HPDE6-E6E7 (cell line): ENCODE measurements around the gene MSX2.
"Not testable (repeated sequence)": the region's sequence is repeated elsewhere in the genome, so short reads cannot be mapped to it uniquely, and the experiment has no call there.

Experiments
- DNase-seq: peaks from one replicate; pipeline ENCODE4 v3.0.0; 2011; ENCODE audit warnings: missing footprints; ENCODE audit errors: extremely low spot score

MSX2 gene

DNA sequence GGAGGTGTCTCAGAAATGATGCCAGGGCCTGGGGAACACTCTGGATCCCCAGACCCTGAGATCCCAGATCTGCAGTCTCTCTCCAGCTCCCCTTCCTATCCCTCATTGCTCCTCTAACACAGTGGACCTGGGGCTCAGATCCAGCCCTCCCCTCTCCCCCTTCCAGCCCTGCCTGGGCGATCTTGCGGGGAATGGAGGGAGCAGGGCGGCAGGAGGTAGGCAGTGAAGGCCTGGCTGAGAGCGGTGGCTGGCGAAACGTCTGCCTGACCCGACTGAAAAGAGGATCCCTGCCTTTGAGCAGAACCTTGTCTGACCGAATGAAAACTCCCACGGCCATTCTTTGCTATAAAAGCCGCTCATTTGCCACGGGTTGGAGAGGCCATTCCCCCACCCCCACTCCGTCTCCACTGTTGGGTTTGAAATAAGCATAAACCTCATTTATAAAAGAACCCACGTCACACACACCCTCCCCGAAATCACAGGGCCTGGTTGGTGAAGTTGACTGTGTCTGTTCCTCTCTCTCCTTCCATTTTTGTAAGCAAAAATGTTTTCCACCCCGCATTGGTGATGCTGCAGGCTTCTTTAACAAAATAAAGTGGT is 8.8 kb downstream of the MSX2 start:
- no peak for DNase-seq

DNA sequence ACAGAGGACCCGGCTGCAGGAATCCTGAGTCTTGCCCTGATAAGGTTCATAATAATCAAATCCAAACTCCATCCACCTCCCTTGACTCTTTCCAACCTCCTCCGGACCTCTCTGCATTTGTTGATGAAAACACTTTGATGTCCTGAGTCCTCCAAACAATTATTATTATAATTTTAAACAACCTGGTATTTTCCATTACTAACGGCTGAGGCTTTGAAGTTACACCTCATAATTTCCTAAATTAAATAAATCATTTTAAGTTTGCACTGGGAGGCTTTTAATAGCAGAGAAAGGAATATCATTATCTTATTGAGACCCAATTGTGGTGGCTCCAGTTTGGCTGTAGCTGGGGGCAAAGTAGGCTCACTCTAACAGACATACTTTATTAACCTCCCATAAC is 9.5 kb downstream of the MSX2 start:
- DNase-seq, result no peak

DNA sequence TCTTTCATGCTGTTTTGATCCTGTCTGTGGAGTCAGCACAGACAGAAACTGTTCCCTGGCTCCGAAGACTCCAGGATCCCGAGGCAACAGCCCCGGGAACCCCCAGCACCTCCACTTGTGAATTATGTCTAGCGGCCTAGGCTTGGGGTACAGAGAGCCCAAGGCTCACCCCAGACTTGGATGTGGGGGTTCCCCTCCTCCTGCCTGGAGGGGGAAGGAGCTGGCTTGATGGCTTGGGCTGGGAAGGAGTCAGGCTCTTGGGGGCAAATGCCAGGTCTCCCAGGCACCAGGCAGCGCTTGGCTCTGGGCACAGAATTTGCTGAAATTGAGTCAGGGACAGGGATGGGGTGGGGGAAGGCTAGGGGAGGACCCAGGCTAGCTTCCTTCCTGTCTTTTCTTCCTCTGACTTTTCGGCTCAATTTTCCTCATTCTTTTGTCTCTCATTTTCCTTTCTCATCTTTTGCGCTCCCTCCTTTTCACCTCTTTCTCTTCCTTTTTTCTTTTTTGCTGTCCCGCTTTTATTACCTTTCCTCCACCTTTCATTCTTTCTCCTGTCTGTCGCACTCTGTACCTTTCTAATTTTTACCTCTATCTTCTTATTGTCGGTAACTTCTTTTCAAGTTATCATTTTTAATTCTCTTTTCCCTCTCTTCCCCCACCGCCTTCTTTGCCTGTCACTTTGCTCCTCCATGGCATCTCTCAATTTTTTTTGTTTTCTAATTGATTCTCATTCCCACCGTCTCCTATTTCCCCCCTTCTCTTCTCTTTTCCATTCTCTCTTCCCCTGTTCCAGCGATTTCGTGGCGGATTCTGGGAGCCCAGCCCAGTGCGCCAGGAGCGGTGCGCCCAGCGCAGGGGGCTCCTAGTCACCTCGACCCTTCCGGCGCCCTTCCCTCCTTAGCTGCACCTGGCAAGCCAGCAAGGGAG is 10.5 kb downstream of the MSX2 start:
- no peak for DNase-seq

DNA sequence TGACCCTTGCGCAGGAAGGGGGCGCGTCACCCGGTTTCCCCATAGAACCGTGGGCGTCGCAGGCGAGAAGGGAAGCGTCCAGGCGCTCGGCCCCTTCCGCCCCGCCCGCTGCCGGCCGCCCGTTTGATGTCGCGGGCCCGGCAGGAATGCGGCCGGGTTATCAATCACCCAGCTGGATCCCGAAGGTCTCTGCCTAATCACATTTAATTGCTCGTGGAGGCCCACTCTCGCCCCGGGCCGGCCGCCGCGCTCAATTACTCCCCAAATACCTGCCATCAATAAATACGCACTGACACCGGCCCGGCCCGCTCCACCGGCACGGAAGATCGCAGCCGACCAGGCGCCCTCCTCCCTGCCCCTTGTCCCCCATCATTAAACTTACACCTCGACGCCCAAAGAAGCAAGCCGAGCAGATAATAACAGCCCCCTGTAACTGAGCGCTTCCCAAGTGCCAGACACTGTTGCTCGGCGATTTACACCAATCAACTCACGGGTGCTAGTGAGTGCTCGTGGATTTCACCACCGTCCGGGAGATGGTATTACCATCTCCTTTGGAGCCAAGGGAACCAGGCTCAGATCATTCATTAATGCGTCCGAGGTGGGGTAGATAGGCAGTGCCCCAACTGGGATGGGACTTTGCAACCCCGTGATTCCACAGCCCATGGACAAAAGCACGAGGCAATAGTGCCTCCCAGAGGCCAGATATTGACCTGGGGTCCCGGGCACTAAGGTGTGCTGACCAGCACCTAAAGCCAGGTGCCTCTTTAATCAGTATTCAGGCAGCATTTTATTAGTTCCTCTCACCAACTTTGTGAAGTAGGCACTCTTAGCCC is 11.3 kb downstream of the MSX2 start:
- no peak for DNase-seq

DNA sequence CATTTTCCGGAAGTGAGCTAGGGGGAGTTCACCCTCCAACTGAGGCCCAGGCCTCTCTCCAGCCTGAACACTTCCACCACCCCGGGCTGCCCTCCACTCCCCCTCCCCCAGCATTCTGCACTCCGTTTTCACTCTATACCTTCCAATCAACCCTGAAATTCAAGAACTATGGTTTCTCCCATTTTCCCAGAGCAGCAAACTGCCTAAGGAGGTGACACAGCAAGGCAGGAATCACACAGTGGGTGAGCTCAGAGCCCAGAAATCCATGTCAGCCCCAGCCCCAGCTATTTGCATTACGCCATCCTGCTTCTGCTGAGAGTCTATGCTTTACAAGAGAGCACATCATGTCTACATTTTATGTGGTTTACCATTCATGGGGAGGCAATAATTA is 11.9 kb downstream of the MSX2 start:
- DNase-seq, result no peak

DNA sequence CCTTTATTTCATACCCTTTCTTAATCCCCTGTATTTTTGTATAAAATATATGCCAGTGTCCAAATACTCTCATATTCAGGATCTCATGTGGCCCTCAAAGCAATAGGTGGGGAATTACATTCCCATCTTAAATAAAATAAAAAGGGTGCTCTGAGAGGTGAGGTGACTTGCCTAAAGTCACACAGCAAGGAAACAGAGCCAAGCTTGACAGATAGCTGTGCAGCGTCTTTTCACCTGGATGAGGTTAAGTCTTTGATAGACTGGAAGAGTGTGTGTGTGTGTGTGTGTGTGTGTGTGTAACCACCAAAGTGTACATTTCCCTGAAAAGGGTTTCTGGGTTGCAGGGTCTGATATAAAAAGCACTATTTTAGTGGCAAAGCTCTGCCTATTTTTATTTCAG is 12.4 kb downstream of the MSX2 start:
- DNase-seq, result no peak

DNA sequence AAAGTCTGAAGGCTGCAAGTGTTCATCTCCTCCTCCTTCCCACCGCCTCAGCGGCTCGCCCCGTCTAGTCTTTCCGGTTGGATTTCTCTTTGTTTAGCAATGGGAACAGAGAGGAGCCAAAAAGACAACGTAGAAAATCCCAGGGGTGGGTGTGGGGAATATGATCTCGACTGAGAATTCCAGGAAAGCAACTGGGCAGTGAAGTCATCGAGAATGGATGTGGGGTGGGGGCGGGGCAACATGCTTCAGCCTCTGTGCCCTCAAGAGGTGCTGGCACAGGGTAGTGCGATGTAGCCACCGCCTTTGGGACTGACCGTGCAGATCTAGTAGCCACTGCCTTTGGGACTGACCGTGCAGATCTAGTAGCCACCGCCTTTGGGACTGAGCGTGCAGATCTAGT is 12.9 kb downstream of the MSX2 start:
- DNase-seq, result no peak

DNA sequence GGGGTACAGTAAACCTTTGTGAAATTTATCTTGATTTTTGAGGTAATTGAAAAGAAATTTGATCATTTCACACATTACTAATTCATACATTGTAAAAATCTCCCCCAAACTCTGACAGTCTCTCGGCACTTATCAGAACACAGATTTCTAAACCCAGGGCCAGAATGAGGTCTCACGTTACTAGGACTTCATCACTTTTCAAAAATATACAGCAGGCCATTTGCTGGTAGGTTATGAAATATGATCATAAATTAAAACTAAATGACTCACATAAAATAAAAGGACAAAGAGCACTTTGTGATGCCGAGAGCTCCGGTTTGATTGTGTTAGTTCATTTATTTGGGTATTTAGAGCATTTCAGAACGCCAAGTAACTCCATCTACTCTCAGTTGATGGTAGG is 17.0 kb downstream of the MSX2 start:
- DNase-seq, result no peak

DNA sequence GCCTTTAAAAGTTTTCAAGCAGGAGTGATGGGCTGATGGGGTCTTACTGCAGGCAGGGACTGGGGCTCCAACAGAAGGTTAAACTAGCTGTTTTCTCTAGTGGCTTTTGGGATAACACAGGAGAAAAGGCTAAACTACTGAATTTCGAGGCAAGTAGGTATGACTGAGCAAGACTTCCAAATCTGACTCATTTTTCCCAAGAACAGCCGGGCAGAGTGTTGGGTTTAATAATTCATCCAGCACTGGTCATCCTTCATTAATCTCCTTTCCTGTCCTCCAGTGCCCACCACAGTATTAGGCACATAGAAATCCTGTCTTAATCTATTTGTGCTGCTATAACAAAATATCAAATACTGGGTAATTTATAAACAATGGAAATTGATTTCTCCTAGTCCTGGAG is 20.5 kb downstream of the MSX2 start:
- DNase-seq, result no peak

DNA sequence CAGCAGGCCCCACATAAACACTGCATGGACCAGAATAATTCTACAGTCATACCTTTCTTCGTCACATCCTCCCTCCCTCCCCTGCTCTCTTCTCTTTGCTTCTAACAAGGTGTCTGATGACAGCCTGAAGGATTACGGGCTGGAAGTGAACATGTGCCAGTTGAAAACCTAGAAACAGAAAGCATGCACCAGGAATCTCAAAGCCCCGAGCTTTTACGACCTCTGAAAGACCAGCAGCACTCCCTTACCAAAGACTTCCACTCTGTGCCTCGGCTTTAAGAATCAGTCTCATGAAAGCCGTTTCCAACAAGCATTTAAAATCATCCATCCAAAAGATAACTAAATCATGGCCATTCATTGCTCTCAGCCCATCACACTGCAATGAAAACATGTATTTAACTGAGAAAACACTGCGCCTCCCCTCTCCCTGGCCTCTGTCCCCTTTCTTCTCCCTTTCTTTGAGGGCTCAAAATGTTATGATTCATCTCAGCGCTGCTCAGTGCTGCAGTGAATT is 21.3 kb downstream of the MSX2 start:
- no peak for DNase-seq

DNA sequence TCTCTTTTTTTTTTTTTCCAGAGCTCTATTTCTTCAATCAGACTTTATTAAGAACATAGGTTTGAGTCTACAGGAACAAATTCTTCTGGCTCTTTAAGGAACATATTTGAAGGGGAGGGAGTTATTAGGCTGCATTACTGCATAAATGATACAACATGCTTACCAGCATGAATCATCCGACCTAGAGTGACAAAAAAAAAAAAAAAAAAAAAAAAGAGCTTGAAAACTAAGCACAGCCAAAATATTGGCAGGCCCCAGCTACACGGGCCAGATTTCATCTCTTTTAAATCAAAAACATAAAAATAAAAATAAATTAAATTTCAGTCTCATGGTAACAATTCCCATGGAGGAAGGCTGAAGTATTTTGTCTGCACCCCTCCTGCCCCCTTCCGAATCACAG is 26.3 kb downstream of the MSX2 start:
- DNase-seq, result no peak

DNA sequence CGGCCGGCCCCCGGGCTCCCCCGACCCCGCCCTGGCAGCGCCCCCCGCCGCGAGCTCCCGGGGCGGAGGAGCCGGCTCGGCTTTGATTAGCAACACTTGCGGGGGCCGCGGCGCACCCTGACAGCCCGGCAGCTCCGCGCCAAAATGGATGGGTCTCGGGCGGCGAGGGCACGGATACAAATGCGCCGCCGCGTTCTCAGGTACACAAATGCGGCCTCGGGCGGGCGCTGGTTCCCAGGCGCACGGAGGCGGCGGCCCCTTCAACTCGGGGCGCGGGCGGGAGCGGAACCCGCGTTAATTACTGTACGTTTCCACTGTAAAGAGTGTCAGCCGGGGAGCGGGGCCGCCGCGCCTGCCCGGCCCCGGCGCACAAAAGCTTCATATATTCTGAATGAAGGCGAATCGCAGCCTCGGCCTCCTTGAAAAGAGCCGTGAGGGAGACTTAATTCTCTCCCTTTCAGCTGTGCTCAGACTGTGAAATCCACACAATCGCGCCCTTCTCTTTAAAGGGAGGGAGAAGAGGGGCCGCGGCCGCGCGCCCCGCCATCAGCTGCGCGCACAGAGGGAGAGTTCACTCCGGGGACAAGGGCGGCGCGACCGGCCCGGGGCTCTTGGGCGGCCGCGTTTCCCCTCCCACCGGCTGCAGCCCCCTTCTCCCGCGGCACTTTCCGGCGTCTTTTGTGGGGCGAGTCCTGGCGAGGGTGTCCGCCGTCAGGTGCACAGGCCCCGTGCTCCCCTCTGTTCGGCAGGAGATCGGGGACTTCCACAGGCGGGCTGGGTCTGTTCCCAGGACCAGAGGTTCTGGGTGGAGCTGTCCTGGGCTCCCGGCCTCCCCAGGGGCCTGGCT is 27.0 kb downstream of the MSX2 start:
- DNase-seq, result no peak

DNA sequence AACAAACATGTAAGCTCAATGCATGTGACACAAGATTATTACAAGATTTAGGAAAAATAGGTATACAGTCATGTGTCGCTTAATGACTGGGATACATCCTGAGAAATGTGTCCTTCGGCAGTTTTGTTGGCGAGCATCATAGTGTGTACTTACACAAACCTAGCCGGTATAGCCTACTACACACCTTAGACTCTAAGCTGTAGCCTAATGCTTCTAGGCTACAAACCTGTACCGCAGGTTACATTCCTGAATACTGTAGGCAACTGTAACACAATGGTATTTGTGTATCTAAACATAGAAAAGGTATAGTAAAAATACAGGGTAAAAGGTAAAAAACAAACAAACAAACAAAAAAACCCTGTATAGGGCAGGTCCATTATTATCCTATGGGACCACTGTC is 27.7 kb downstream of the MSX2 start:
- DNase-seq, result no peak

DNA sequence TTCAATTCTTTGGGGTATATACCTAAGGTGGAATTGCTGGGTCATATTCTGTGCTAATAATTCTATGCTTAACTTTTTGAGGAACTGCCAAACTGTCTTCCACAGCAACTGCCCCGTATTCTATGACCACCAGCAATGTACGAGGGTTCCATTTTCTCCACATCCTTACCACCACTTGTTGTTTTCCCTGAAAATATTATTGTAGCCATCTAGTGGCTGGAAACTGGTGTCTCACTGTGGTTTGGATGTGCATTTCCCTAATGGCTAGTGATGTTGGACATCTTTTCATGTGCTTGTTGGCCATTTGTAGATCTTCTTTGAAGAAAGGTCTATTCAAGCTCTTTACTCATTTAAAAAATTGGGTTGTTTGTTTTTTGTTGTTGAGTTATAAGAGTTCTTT is 30.7 kb downstream of the MSX2 start:
- no peak for DNase-seq

DNA sequence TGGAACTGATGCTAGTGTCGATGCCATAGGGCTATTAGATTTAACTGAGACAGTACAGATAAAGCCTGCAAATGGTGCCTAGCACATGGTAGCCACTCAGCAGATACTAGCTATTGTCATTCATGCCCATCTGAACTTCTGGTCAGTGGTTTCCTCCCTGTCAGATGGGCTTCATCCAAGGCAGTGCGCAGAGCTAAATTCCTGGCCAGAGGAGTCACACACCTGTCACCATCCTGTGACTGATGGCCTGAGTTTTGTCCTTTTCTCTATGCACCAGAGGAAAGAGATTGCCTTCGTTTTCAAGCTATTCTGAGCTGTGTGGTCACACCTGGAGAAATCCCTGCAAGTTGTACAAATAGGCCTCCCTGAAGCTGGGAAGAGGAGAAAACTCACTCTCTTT is 34.7 kb downstream of the MSX2 start:
- no peak for DNase-seq

DNA sequence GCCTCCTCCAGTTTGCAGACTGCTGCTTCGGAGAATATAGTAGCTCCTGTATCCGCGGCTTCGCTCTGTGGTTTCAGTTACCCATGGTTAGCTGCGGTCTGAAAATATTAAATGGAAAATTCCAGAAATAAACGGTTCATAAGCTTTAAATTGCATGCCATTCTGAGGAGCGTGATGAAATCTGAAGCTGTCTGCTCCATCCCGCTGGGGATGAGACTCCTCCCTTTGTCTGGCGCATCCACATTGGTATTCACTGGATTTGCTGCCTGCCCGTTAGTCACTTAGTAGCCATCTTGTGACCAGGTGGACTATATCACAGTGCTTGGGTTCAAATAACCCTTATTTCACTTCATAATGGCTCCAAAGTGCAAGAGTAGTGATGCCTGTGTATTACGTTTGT is 36.3 kb downstream of the MSX2 start:
- no peak for DNase-seq

DNA sequence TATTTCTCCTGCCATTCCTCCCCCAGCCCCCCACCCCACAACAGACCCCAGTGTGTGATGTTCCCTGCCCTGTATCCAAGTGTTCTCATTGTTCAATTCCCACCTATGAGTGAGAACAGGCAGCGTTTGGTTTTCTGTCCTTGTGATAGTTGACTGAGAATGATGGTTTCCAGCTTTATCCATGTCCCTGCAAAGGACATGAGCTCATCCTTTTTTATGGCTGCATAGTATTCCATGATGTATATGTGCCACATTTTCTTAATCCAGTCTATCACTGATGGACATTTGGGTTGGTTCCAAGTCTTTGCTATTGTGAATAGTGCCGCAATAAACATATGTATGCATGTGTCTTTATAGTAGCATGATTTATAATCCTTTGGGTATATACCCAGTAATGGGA is 37.0 kb downstream of the MSX2 start:
- DNase-seq, result not testable (repeated sequence)

DNA sequence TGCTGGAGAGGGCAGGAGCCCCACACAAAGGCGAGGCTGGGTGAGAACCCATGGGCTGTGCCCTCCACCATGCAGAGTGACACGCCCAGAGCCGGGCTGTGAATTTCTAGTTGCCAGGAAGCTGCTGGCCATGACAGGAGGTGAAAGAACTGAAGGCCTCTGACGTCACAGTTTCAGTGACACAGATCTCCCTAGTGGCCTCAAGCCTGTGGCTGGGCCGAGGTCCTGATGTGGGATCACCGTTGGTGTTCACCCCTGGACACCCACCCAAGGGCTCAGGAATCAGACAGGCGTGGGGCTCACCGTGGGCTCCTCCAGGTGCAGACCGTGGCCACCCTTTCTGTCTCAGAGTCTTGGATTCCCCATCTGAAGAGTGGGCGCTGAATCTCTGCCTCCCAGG is 39.9 kb downstream of the MSX2 start:
- DNase-seq, result no peak

DNA sequence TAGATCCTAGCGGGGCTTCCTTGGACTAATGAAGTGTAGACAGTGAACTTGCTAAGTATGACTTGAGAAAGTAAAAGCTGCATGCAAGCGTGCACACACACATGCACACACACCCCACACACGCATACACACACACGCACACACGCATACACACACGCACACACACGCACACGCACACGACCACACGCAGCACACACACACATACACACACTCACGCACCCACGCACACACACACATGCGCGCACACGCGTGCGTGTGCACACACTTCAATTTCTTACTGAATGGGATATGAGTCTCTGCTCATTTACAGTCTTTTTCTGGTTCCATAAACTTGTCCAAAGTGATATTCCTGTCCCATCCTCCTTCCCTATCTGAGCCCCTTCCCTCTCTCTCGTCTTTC is 41.2 kb downstream of the MSX2 start:
- no peak for DNase-seq

DNA sequence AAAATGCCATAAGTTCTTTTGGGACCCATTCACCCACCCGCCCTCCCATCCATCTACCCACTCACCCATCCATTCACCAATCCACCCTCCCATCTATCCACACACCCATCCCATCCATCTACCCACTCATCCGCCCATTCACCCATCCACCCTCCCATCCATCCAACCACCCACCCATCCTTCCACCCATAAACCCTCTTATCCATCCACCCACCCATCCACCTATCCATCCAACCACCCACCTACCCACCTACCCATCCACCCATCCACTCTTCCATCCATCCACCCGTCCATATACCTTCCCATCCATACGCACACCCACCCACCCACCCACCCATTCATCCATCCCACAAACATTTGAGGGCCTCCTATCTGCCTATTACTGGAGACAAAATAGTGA is 43.3 kb downstream of the MSX2 start:
- no peak for DNase-seq

DNA sequence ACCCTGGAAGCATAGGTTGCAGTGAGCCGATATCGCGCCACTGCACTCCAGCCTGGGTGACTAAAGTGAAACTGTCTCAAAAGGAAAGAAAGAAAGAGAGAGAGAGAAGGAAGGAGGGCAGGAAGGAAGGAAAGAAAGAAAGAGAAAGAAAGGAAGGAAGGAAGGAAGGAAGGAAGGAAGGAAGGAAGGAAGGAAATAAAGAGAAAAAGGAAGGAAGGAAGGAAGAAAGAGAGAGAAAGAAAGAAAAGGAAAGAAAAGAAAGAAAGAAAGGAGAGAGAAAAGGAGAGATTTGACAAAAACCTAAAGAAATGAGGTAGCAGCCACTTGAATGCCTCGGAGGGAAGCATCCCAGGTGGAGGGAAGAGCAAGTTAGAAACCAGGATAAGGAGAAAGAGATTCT is 44.6 kb downstream of the MSX2 start:
- no peak for DNase-seq

DNA sequence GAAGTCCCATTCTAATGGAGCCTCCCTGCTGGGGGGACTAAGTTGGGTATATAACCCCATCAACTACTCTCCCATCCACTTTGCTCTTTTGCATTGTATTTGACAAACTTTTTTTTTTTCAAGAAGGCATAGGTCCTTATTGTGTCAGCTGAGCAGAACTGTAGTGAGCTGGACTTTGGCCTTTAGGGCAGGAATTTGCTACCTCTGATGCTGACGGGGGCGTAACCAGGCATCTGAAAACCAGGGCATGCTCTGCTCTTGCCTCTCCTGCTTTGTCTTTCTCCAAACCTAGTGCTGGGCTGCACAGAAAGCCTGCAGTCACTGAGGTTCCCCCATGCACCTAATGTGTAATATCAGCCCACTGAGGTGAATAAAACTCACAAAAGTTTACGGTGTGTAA is 49.0 kb downstream of the MSX2 start:
- DNase-seq, result no peak
